Bronchial epithelial cell (primary cell): Measurements from ENCODE around the gene MEMO1. TPM values are rescaled to one million over a fixed set of nuclear protein-coding genes. Genes with fewer than 3 reads are reported as not detected.

Source experiments
- DNase-seq: peaks from one replicate; pipeline ENCODE4 v3.0.0-alpha.2; 2010; ENCODE audit warnings: low read depth
- FAIRE-seq: peaks from 2 replicates; lab custom pipeline; 2011; peaks lifted over from hg19 to GRCh38; lab: Jason Lieb, UNC
- H3K27me3 ChIP-seq: 2 replicates; pipeline ENCODE4 v1.5.1; 2011; ENCODE audit warnings: low read length; ENCODE audit not compliant: control insufficient read depth, insufficient read depth
- H3K36me3 ChIP-seq: 2 replicates; pipeline ENCODE4 v1.5.1; 2011; ENCODE audit warnings: low read length; ENCODE audit not compliant: control insufficient read depth, insufficient read depth
- H3K4me3 ChIP-seq: 2 replicates; pipeline ENCODE4 v1.5.1; 2011; ENCODE audit warnings: mild to moderate bottlenecking, low read depth, low read length, control low read depth
- CTCF ChIP-seq: IDR thresholded peaks from 2 replicates; pipeline ENCODE4 v1.5.1; 2011; ENCODE audit warnings: mild to moderate bottlenecking, moderate library complexity, low read length, control low read depth, inconsistent platforms; ENCODE audit not compliant: insufficient read depth, severe bottlenecking
- total RNA-seq: library from RNA; depleted of rRNA; stranded (reverse); fragments of >200 nt; gene quantifications from 2 replicates; pipeline ENCODE4 v1.2.1, GENCODE V29; 2014

Gene MEMO1
- total RNA-seq, 1 donor from 2014 or later = 29.2 TPM

GRCh38 chr2:31983762-31984467, 26.9 kb downstream of the MEMO1 start:
- DNase-seq = no peak
- FAIRE-seq = no peak

GRCh38 chr2:31980674-31981356, 30.0 kb downstream of the MEMO1 start:
- no peak for TF ChIP-seq CTCF
- H3K4me3 ChIP-seq = no peak overlapping the region
- DNase-seq (peak; percentile 38), FAIRE-seq (no peak)
- H3K27me3 ChIP-seq = no peaks in the 10 kb centered on the region
- H3K36me3 ChIP-seq = no peaks in the 10 kb centered on the region

More at GRCh38 chr2:31983762-31984467, 26.9 kb downstream of the MEMO1 start:
- Histone ChIP-seq H3K27me3 (no peaks in the 10 kb centered on the region), H3K4me3 (no peak overlapping the region), H3K36me3 (no peaks in the 10 kb centered on the region)
- no peak for TF ChIP-seq CTCF

GRCh38 chr2:31979956-31980355, 30.9 kb downstream of the MEMO1 start:
- no peak overlapping the region for H3K4me3 ChIP-seq
- no peak for TF ChIP-seq CTCF
- DNase-seq (no peak), FAIRE-seq (no peak)
- no peaks in the 10 kb centered on the region for H3K36me3 ChIP-seq
- no peaks in the 10 kb centered on the region for H3K27me3 ChIP-seq

GRCh38 chr2:31979018-31979417, 31.8 kb downstream of the MEMO1 start:
- no peak for TF ChIP-seq CTCF
- Histone ChIP-seq H3K36me3 (no peaks in the 10 kb centered on the region), H3K27me3 (no peaks in the 10 kb centered on the region), H3K4me3 (no peak overlapping the region)
- DNase-seq (no peak), FAIRE-seq (no peak)

- Histone ChIP-seq H3K4me3 (no peak overlapping the region), H3K36me3 (no peaks in the 10 kb centered on the region), H3K27me3 (no peaks in the 10 kb centered on the region)
- no peak for FAIRE-seq
- no peak for DNase-seq
- TF ChIP-seq CTCF = no peak
Observed at GRCh38 chr2:31978436-31978835, 32.4 kb downstream of the MEMO1 start.
